GM21360 (cell line): ENCODE results near the gene ALDOA.

Source experiments
- ATAC-seq: cut with Tn5 transposase; IDR thresholded peaks from one replicate; pipeline ENCODE4 v1.9.1; 2021; ENCODE audit warnings: mild to moderate bottlenecking, moderate library complexity; ENCODE audit not compliant: unreplicated experiment

The ALDOA gene

GRCh38 chr16:30088832-30089624, 23.5 kb downstream of the ALDOA start:
- ATAC-seq, result no peak

- ATAC-seq, result no peak
These were observed 25.2 kb downstream of the ALDOA start for GRCh38 chr16:30090610-30091331.

GRCh38 chr16:30091474-30092372, 26.2 kb downstream of the ALDOA start, which contains the start of gene TBX6:
TBX6 (minus strand) TSS chr16:30091924; CDS start chr16:30091193, 731 bp downstream.
- ATAC-seq, result peak; percentile 48

DNA sequence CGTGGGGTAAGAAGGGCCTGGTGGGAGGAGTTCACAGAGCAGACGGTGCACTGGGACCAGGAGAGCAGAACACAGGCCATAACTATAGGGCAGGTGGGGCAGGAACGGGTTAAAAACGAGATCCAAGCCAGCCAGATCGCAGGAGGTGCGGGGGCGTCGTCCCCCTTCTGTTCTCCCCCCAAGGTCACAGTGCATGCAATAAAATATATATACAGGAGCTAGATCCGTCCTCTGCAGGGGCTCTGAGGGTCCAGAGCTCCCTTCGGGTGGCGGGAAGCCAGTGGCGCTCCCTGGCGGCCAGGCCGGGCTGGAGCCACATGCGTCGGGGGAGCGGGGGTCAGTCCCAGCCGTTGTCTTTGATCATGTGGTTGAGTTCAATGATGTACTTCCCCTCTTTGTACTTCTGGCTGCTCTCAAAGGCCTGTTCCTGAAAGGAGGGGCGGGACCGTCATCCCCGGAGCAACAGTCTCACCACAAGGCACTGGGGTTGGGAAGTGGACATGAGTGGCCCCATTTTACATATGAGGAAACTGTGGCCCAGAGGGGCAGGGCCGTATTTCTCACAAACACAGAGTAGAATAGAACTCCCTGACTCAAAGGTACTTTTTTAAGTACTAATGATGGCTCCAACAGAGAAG, 26.9 kb downstream of the ALDOA start:
- peak; percentile 39 for ATAC-seq

DNA sequence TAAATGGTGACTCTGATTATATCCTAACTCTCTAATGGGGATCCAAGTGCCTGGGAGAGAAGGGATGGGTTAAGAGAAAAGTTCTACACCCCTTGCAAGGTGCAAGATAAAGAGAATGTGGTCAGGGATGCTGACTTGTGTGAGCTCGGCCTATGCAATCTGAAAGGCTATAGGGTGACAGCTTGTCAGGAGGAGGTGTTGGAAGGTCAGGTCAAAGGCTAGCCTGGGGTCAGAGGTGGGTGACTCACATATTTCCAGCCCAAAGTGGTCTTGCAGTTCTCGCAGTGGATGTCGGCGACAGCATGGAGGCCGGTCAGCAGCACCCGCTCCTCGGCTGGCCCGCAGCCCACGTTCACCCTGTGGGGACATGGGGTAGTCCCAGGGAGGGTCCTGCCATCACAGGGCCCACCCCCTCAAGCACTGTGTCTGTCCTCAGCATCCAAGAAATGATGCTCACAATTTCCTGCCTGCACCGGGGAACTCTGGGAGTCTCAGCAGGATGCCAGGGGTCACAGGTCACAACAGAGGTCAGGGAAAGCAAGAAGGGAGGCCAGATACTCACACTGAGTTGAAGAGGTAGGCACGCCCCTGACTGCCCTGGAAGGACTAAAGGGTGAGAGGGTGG, 29.1 kb downstream of the ALDOA start:
- ATAC-seq, result no peak

DNA sequence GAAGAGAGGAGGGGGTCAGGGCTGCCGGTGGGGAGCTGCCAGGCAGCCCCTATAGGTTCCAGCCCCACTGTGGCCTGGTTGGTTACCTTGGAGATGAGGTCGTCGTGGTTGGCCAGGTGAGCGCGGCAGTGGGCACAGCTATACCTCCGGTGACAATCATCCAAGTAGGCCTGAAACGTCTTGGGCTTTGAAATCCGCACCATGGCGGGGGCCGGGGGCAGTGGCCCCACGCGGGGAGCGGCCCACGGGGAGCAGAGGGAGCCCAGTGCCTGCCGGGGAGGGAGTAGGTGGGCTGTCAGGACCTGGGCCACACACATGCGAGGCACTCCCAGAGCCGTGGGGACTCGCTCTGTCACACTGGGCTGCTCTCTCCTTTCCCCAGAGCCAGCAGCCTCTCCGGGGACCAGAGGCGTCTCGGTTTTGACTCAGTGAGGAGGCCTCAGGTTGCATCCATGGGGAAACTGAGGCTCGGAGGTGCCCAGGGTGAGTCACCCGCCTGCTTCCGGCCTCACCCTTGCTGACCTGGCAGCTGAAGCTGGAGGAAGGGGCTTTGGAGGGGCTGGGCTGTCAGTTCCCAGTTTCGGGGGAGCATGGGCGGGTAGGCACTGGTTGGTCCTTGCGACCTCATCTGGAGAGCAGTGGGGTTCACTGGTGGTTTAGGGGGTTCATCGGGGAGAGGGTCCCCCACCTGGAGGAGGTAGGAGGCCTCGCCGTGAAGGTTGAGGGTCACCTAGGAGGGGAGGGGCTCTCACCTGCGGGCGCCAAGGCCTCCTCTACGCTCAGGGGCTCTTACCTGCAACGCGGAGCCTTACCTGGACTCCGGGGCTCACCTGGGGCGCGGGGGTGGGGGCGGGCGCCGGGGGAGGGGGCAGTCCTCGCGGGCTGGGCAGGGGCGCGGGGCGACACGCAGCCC, 29.9 kb downstream of the ALDOA start:
- no peak for ATAC-seq

GRCh38 chr16:30096105-30096861, 30.7 kb downstream of the ALDOA start, which contains the start of gene YPEL3:
YPEL3 (minus strand) TSS chr16:30096213; CDS start chr16:30095482, 731 bp downstream.
- ATAC-seq, result peak; percentile 37

GRCh38 chr16:30096862-30097563, 31.5 kb downstream of the ALDOA start:
- no peak for ATAC-seq

DNA sequence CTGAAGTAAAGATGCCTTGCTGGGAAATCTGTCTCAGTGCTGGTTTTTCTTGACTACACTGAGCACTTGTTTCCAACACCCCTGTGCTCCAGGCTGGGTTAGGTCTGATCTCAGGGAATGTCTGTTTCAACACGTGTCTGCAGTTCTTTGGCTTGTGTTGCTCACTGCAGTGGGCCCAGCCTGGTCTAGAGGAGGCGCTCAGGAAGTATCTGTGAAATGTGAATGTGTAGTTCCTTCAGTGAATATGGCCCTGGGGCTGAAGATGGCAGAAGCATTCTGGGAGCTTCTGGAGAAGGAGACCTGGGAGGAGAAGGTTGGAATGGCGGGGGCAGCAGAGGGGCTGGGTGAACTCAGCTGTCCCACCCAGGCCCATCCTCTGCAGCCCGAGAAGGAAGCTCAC, 38.5 kb downstream of the ALDOA start:
- no peak for ATAC-seq

DNA sequence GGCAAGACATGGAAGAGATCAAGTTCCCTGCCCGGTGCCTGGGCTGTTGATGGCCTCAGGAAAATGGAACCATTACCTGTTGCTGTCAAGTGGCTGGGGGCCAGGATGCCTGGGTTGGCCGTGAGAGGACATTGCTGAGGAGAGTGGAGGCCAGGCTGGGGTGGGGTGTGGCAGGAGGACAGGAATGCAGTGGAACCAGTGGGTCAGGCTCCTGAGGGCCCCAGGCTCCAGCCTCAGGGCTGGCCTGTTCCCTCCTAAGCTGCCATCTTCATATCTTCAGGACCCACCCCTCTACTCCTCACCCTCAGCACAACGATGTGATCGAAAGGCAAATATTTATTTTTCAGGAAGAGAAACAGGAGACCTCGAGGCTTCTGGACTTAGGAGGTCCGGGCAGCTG, 38.9 kb downstream of the ALDOA start:
- no peak for ATAC-seq

DNA sequence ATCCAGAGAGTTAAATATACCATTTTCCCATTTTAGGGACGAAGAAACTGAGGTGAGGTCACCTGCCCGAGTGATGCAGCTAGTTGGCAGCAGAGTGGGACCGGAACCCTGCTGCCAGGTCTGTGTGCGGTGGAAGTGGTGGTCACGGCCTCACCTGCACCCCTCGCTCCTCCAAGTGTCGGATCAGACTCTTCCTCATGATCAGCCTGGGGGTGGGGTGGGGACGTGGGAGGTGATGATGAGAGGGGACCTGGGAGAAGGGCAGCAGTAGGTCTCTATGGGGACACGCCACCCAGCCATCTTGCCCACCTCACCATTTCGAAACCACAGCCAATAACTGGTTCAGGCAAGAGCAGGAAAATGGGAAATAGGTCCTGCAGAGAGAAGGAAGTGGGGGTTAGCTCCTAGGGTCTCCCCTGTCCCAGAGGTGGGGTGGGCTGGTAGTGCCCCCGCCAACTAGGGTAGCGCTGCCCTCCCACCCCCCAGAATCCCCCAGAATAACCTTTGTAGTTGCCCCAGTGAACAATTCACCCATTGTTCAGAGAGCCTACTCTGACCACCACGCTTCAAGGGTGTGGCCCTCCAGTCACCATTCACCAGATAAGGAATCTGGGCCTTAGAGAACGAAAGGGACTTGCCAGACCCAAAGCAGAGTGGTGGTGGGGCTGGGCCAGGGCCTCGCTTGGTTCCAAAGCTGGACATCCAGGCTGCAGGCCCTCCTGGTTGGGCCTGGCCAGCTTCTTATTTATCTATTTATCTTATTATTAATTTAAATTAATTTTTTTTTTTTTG, 42.7 kb downstream of the ALDOA start:
- no peak for ATAC-seq

DNA sequence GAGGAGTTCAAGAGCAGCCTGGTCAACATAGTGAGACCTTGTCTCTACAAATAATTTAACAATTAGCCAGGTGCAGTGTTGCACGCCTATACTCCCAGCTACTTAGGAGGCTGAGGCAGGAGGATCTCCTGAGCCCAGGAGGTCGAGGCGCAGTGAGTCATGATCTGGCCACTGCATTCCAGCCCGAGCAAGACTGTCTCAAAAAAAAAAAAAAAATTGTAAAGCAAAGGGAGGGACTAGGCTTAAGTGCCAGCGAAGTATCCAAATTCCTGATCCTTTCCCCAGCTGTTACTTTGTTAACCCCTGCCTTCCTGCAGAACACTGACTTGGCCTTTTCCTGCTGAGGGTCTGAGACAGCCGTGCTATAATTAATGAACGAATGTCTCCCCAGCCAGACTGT, 45.1 kb downstream of the ALDOA start:
- ATAC-seq, result no peak

- no peak for ATAC-seq
These were observed 46.9 kb downstream of the ALDOA start for GRCh38 chr16:30112197-30113030.

DNA sequence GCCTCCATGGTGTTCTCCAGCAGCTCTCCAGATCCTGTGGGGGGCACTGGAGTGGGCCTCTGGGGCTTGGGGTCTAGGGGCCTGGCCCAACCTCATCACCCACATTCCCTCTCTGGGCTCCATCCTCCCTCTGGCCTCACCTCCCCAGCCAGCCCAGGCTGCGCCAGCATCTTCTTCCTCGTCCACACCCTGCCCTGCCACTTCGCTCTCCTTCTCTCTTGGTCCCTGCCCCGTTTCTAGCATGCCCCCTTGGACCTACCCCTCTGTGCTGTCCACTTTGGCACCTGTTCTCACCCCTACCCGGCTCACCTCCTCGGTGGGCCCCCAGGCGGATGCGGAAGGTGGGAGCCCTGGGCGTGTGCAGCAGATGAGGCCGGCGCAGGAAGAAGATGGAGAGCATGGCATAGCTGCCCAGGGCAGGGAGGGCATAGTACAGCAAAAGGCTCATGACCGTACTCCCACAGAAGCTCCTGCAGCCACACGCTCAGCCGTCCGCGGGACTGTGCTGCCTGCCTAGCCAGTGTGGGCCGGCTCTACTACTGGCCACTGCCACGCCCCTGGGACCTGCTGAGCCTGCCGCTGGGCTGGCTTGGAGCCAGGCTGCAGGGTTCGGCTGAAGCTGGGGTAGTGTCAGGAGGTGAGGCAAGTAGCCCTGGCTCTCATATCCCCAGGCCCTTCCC, 47.6 kb downstream of the ALDOA start, which contains the start of gene GDPD3:
TSS of gene GDPD3 (minus strand) at position 507 of the 680 bp plus-strand sequence. CDS start at position 448, 59 bp downstream.
- no peak for ATAC-seq

DNA sequence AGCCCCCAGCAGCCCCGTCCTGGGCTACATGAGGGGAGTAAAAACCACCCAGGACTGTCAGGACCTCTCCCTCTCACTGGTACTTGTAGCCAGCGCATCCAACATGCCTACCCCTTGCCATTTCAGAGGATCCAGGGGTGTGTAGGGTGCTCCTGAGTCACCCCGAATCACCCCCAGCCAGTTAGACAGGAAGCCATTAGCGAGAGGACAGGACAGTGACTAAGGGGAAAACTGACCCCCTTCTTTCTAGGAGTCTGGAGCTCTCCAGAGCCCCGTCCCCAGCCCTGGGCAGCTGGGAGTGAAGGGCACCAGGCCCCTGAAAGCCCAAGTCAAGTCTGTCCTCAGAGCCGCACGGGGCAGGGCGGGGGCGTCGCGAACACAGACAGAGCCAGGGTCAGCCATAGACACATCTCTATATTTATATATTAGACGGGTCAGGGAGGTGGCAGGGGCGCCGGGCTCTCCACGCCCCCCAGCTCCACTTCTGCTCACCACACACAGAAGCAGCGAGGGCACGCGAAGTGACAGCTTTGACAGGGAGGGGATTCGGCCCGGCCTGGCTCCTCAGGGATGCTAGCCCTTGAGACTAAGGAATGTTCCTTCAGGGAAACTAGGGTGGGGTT, 48.3 kb downstream of the ALDOA start:
- no peak for ATAC-seq
